HL-60 (cell line): ENCODE data around the gene SMURF2.

Source experiments
- CTCF ChIP-seq: IDR thresholded peaks from one replicate; pipeline ENCODE4 v1.5.1; 2011; ENCODE audit warnings: low read length, control low read depth, inconsistent platforms; ENCODE audit not compliant: insufficient read depth
- GABPA ChIP-seq: IDR thresholded peaks from 2 replicates; pipeline ENCODE4 v1.6.1; 2012; ENCODE audit warnings: low read depth
- POLR2AphosphoS5 ChIP-seq: IDR thresholded peaks from 2 replicates; pipeline ENCODE4 v1.6.1; 2012; ENCODE audit warnings: low read depth
- REST ChIP-seq: IDR thresholded peaks from 2 replicates; pipeline ENCODE4 v1.6.1; 2012; ENCODE audit warnings: low read depth; ENCODE audit not compliant: insufficient replicate concordance
- SPI1 ChIP-seq: IDR thresholded peaks from 2 replicates; pipeline ENCODE4 v1.6.1; 2012; ENCODE audit warnings: low read depth, mild to moderate bottlenecking, borderline replicate concordance

- TF ChIP-seq REST (no peak), CTCF (no peak), GABPA (no peak), POLR2AphosphoS5 (no peak), SPI1 (no peak)
These were observed 106.8 kb downstream of the SMURF2 start for GRCh38 chr17:64555281-64555680.
